Measurements from ENCODE around the gene NLRP9.

Gene NLRP9

DNA sequence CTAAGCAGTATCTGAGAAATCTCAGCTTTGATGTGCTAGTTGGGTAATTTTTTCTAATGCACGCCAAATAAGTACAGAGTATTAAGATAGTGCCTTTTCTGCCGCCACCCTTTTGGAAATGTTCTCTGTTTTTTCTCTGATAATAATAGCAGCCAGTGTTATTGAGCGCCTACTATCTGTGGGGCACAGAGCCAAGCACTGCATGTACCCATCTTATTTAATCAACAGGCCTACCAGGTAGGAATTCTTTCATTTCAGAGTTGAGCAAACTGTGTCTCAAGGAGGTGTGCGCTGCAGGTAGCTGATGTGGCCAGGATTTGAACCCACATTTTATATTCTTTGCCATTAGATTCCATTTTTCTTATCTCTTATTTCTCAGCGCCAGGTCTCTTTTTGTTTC, 61.8 kb downstream of the NLRP9 start:
- H3K4me3 ChIP-seq (ENCODE audit: low read length in 2 of 2) = peak overlapping the region in 1 of 2 donors; percentile 92
- no peaks in the 10 kb centered on the region for H3K9me3 ChIP-seq (replicated peaks in 1 of 2; ENCODE audit: control insufficient read depth in 2 of 2, insufficient read depth in 1 of 2, low read depth in 1 of 2, low read length in 2 of 2)
- no peak overlapping the region for H3K27ac ChIP-seq (replicated peaks; ENCODE audit: low read length)
- H2AFZ ChIP-seq (ENCODE audit: low read length) = no peak overlapping the region
- no peak overlapping the region for H2AK5ac ChIP-seq (ENCODE audit: low read depth, low read length)
- WGBS, 2 donors (ENCODE audit: extremely low coverage in 2 of 2, insufficient read length in 2 of 2, insufficient replicate concordance in 1 of 2) = no CpG with 5 or more reads among the region's 5 CpGs
- peaks cover 3 to 23% of the 10 kb centered on the region in 2 donors for H3K4me1 ChIP-seq (ENCODE audit: control insufficient read depth in 2 of 2, insufficient read depth in 1 of 2, low read depth in 1 of 2, low read length in 2 of 2)
- no peaks in the 10 kb centered on the region for H3K27me3 ChIP-seq (ENCODE audit: control insufficient read depth in 3 of 3, insufficient read depth in 3 of 3, low read depth in 1 of 3, low read length in 3 of 3)
- no peak overlapping the region for H4K8ac ChIP-seq (ENCODE audit: low read depth, low read length)
- no peak overlapping the region for H2BK12ac ChIP-seq (ENCODE audit: low read length)
- no peak overlapping the region for H2BK120ac ChIP-seq (ENCODE audit: low read depth, low read length)
- H3K18ac ChIP-seq (ENCODE audit: low read length) = no peak overlapping the region
- H2BK15ac ChIP-seq (ENCODE audit: low read length) = no peak overlapping the region
- peaks cover 18% of the 10 kb centered on the region for H3K79me1 ChIP-seq (ENCODE audit: low read depth, low read length)
- H2BK5ac ChIP-seq (ENCODE audit: low read length) = no peak overlapping the region
- DNase-seq (ENCODE audit: low spot score) = no peak
- H3K4ac ChIP-seq (ENCODE audit: low read length) = no peak overlapping the region
- no peak overlapping the region for H3K9ac ChIP-seq (ENCODE audit: low read depth, low read length, poor library complexity)
- peaks cover 35 to 71% of the 10 kb centered on the region in 2 donors for H3K36me3 ChIP-seq (replicated peaks in 1 of 2; ENCODE audit: control insufficient read depth in 2 of 2, insufficient read depth in 2 of 2, low read length in 2 of 2)
- no peak overlapping the region for H3K4me2 ChIP-seq (ENCODE audit: insufficient read depth, low read length, poor library complexity, severe bottlenecking)
- no peak overlapping the region for H3K23ac ChIP-seq (ENCODE audit: low read depth, low read length, poor library complexity)
- H4K91ac ChIP-seq (ENCODE audit: low read depth, low read length, poor library complexity) = no peak overlapping the region
- H3K14ac ChIP-seq (ENCODE audit: low read length) = no peak overlapping the region

DNA sequence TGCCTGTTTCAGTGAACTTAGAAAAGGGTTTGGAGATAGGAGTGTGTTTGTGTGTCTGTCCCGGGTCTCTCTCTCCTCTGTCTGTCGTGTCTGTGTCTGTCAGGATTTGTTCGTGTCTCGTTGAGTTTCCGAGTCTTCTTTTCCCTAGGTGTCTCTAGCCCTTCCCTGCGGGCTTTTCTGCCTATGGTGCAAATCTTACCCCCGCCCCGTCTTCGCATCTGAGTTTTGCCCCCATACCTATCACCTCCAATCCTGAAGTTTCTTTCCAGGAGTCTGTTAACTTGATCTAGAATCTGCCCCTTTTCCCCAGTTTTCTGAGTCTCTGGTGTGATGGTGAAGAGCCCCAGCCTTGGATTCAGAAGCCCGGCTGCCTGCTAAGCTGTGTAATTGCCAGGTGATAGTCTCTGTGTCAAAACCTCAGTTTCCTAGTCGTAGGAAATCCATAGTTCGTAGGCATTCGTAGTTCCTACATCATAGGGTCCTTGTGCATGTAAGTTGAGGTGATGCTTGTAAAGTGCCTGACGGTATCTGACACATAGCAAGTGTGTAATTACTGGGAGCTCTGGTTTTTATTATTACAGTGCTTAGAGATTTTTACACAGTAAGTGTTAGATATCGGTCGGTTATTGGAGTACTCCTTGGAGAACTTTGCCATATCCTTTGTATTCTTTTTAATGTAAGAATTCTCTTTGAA, 62.4 kb downstream of the NLRP9 start:
- H3K4ac ChIP-seq (ENCODE audit: low read length) = no peak overlapping the region
- no peak overlapping the region for H2BK15ac ChIP-seq (ENCODE audit: low read length)
- H2BK120ac ChIP-seq (ENCODE audit: low read depth, low read length) = no peak overlapping the region
- no peak overlapping the region for H3K14ac ChIP-seq (ENCODE audit: low read length)
- H3K18ac ChIP-seq (ENCODE audit: low read length) = no peak overlapping the region
- H2AK5ac ChIP-seq (ENCODE audit: low read depth, low read length) = no peak overlapping the region
- H4K8ac ChIP-seq (ENCODE audit: low read depth, low read length) = no peak overlapping the region
- peaks cover 4 to 23% of the 10 kb centered on the region in 2 donors for H3K4me1 ChIP-seq (ENCODE audit: control insufficient read depth in 2 of 2, insufficient read depth in 1 of 2, low read depth in 1 of 2, low read length in 2 of 2)
- H3K27me3 ChIP-seq (ENCODE audit: control insufficient read depth in 3 of 3, insufficient read depth in 3 of 3, low read depth in 1 of 3, low read length in 3 of 3) = no peaks in the 10 kb centered on the region
- H3K79me1 ChIP-seq (ENCODE audit: low read depth, low read length) = peaks cover 20% of the 10 kb centered on the region
- peak overlapping the region; percentile 88 for H2AFZ ChIP-seq (ENCODE audit: low read length)
- peak overlapping the region; percentile 84 for H3K4me2 ChIP-seq (ENCODE audit: insufficient read depth, low read length, poor library complexity, severe bottlenecking)
- no CpG with 5 or more reads among the region's 16 CpGs for WGBS, 2 donors (ENCODE audit: extremely low coverage in 2 of 2, insufficient read length in 2 of 2, insufficient replicate concordance in 1 of 2)
- no peak overlapping the region for H4K91ac ChIP-seq (ENCODE audit: low read depth, low read length, poor library complexity)
- no peak overlapping the region for H2BK12ac ChIP-seq (ENCODE audit: low read length)
- no peak overlapping the region for H3K23ac ChIP-seq (ENCODE audit: low read depth, low read length, poor library complexity)
- H3K36me3 ChIP-seq (replicated peaks in 1 of 2; ENCODE audit: control insufficient read depth in 2 of 2, insufficient read depth in 2 of 2, low read length in 2 of 2) = peaks cover 33 to 70% of the 10 kb centered on the region in 2 donors
- H3K9ac ChIP-seq (ENCODE audit: low read depth, low read length, poor library complexity) = peak overlapping the region; percentile 99
- H3K4me3 ChIP-seq (ENCODE audit: low read length in 2 of 2) = peak overlapping the region; percentile 92 to 98
- no peaks in the 10 kb centered on the region for H3K9me3 ChIP-seq (replicated peaks in 1 of 2; ENCODE audit: control insufficient read depth in 2 of 2, insufficient read depth in 1 of 2, low read depth in 1 of 2, low read length in 2 of 2)
- H3K27ac ChIP-seq (replicated peaks; ENCODE audit: low read length) = no peak overlapping the region
- DNase-seq (ENCODE audit: low spot score) = no peak
- no peak overlapping the region for H2BK5ac ChIP-seq (ENCODE audit: low read length)

DNA sequence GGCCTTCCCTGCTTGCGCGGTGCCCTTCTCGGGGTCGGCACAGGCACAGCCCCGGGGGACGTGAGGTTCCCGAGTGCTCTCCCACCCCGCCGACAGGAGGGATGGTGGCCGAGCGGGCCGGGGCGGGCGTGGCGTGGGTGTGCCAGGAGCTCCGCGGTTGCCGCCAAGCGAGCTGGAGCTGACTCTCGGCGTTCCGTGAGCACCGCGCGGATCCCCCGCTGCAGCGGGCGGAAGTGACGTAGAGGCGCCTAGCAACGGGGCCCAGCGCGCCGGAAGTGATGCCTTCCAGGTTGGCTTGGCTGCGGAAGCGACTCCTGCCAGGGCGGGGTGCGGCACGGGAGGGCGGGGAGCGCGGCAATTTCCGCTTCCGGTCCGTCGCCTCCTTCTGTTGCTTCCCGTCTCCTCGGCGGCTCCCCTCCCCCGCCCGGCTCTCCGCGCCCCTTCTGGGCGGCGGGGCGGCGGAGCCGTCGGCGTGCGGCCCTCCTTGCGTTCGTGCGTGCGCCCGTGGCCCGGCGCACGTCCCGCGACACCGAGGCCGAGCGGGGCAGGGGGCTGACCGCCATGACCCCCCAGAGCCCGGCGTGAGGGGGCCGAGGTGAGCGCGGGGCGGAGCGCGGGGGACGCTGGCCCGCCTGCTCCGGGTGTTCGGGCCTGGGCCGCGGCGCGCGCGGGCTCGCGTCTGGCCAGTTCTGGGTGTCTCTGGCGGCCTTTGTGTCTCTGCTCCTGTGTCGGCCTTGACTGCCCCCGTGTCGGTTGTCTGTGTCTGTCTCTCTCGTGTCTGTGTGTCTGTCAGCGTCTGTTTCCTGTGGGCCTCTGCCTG, 63.2 kb downstream of the NLRP9 start, which contains the start of gene EPN1:
Gene EPN1 (plus strand): TSS at position 386 of the 820 bp plus-strand sequence. CDS start 3,402 bp downstream, outside the sequence.
- H3K4me3 ChIP-seq (ENCODE audit: low read length in 2 of 2) = peak within 1 kb of the TSS; percentile 92 to 98
- no peaks in the 10 kb centered on the region for H3K27me3 ChIP-seq (ENCODE audit: control insufficient read depth in 3 of 3, insufficient read depth in 3 of 3, low read depth in 1 of 3, low read length in 3 of 3)
- H2AK5ac ChIP-seq (ENCODE audit: low read depth, low read length) = no peak within 1 kb of the TSS
- H3K18ac ChIP-seq (ENCODE audit: low read length) = peak within 1 kb of the TSS; percentile 96
- peak within 1 kb of the TSS; percentile 84 for H3K4me2 ChIP-seq (ENCODE audit: insufficient read depth, low read length, poor library complexity, severe bottlenecking)
- H2BK15ac ChIP-seq (ENCODE audit: low read length) = no peak within 1 kb of the TSS
- no peak within 1 kb of the TSS for H3K4ac ChIP-seq (ENCODE audit: low read length)
- H2BK12ac ChIP-seq (ENCODE audit: low read length) = no peak within 1 kb of the TSS
- peaks cover 8 to 23% of the 10 kb centered on the region in 2 donors for H3K4me1 ChIP-seq (ENCODE audit: control insufficient read depth in 2 of 2, insufficient read depth in 1 of 2, low read depth in 1 of 2, low read length in 2 of 2)
- peak within 1 kb of the TSS; percentile 53 for H3K27ac ChIP-seq (replicated peaks; ENCODE audit: low read length)
- peak within 1 kb of the TSS; percentile 92 for H3K23ac ChIP-seq (ENCODE audit: low read depth, low read length, poor library complexity)
- peaks cover 34 to 70% of the 10 kb centered on the region in 2 donors for H3K36me3 ChIP-seq (replicated peaks in 1 of 2; ENCODE audit: control insufficient read depth in 2 of 2, insufficient read depth in 2 of 2, low read length in 2 of 2)
- no peaks in the 10 kb centered on the region for H3K9me3 ChIP-seq (replicated peaks in 1 of 2; ENCODE audit: control insufficient read depth in 2 of 2, insufficient read depth in 1 of 2, low read depth in 1 of 2, low read length in 2 of 2)
- peak within 1 kb of the TSS; percentile 88 for H2AFZ ChIP-seq (ENCODE audit: low read length)
- H3K9ac ChIP-seq (ENCODE audit: low read depth, low read length, poor library complexity) = peak within 1 kb of the TSS; percentile 99
- no peak within 1 kb of the TSS for H3K14ac ChIP-seq (ENCODE audit: low read length)
- no peak within 1 kb of the TSS for H4K91ac ChIP-seq (ENCODE audit: low read depth, low read length, poor library complexity)
- no peak within 1 kb of the TSS for H2BK120ac ChIP-seq (ENCODE audit: low read depth, low read length)
- no CpG with 5 or more reads among the region's 101 CpGs for WGBS, 2 donors (ENCODE audit: extremely low coverage in 2 of 2, insufficient read length in 2 of 2, insufficient replicate concordance in 1 of 2)
- no peak within 1 kb of the TSS for H2BK5ac ChIP-seq (ENCODE audit: low read length)
- peak; percentile 94 for DNase-seq (ENCODE audit: low spot score)
- H4K8ac ChIP-seq (ENCODE audit: low read depth, low read length) = no peak within 1 kb of the TSS
- peaks cover 23% of the 10 kb centered on the region for H3K79me1 ChIP-seq (ENCODE audit: low read depth, low read length)

DNA sequence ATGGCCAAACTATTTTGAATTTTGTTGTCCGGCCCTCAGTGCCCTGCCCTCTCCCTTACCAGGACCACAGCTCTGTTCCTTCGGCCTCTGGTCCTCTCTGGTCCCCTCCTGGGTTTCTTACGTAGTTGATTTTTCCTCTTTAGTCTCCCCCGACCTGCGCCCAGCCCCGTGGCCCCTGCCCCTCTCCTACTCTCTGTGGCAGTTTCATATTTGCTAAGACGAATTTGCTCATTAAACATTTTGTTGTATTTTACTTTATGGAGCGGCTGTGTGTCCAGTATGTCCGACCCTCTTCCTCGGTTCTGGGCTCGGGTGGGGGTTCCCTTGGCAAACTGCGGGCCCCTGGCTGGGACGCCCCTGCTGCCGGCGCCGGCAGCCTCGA, 63.8 kb downstream of the NLRP9 start:
- peaks cover 19% of the 10 kb centered on the region for H3K79me1 ChIP-seq (ENCODE audit: low read depth, low read length)
- H3K9ac ChIP-seq (ENCODE audit: low read depth, low read length, poor library complexity) = peak overlapping the region; percentile 89
- peak overlapping the region; percentile 83 to 92 for H3K4me3 ChIP-seq (ENCODE audit: low read length in 2 of 2)
- WGBS, 2 donors (ENCODE audit: extremely low coverage in 2 of 2, insufficient read length in 2 of 2, insufficient replicate concordance in 1 of 2) = no CpG with 5 or more reads among the region's 17 CpGs
- no peak overlapping the region for H3K23ac ChIP-seq (ENCODE audit: low read depth, low read length, poor library complexity)
- peak overlapping the region; percentile 52 for H3K4me2 ChIP-seq (ENCODE audit: insufficient read depth, low read length, poor library complexity, severe bottlenecking)
- no peak overlapping the region for H3K18ac ChIP-seq (ENCODE audit: low read length)
- H3K14ac ChIP-seq (ENCODE audit: low read length) = no peak overlapping the region
- H4K91ac ChIP-seq (ENCODE audit: low read depth, low read length, poor library complexity) = no peak overlapping the region
- H3K9me3 ChIP-seq (replicated peaks in 1 of 2; ENCODE audit: control insufficient read depth in 2 of 2, insufficient read depth in 1 of 2, low read depth in 1 of 2, low read length in 2 of 2) = no peaks in the 10 kb centered on the region
- peaks cover 8 to 23% of the 10 kb centered on the region in 2 donors for H3K4me1 ChIP-seq (ENCODE audit: control insufficient read depth in 2 of 2, insufficient read depth in 1 of 2, low read depth in 1 of 2, low read length in 2 of 2)
- H3K4ac ChIP-seq (ENCODE audit: low read length) = no peak overlapping the region
- no peak for DNase-seq (ENCODE audit: low spot score)
- H3K27ac ChIP-seq (replicated peaks; ENCODE audit: low read length) = no peak overlapping the region
- peak overlapping the region; percentile 62 for H2AFZ ChIP-seq (ENCODE audit: low read length)
- no peak overlapping the region for H2BK15ac ChIP-seq (ENCODE audit: low read length)
- no peak overlapping the region for H4K8ac ChIP-seq (ENCODE audit: low read depth, low read length)
- H2BK5ac ChIP-seq (ENCODE audit: low read length) = no peak overlapping the region
- H3K27me3 ChIP-seq (ENCODE audit: control insufficient read depth in 3 of 3, insufficient read depth in 3 of 3, low read depth in 1 of 3, low read length in 3 of 3) = no peaks in the 10 kb centered on the region
- H2AK5ac ChIP-seq (ENCODE audit: low read depth, low read length) = no peak overlapping the region
- H2BK12ac ChIP-seq (ENCODE audit: low read length) = no peak overlapping the region
- no peak overlapping the region for H2BK120ac ChIP-seq (ENCODE audit: low read depth, low read length)
- H3K36me3 ChIP-seq (replicated peaks in 1 of 2; ENCODE audit: control insufficient read depth in 2 of 2, insufficient read depth in 2 of 2, low read length in 2 of 2) = peaks cover 35 to 70% of the 10 kb centered on the region in 2 donors
